HCT116 (cell line): ENCODE data around the gene TEPSIN. TPM values are rescaled to one million over a fixed set of nuclear protein-coding genes. Genes with fewer than 3 reads are reported as not detected.
A peak's percentile ranks its signal among the peaks of the same experiment; 100 is the strongest.

Source experiments
- ATAC-seq: fragments of 200-7000 bp; cut with Tn5 transposase; 2 replicates; pipeline ENCODE4 v1.9.1; 2020; ENCODE audit warnings: mild to moderate bottlenecking, moderate library complexity
- BruUV-seq: library from RNA; stranded (reverse); fragments of 400-500 nt; replicated peaks from 2 replicates; lab custom pipeline; 2021; lab: Mats Ljungman, UMichigan
- CTCF ChIA-PET: fragments of 300-600 bp; sonication (Branson Sonifier 250); formaldehyde crosslinking; loops from one replicate; lab custom pipeline; 2021; ENCODE audit warnings: antibody characterized with exemption; lab: Charles Lee
- POLR2A ChIA-PET: fragments of 300-600, 350-600 bp; sonication (Branson Sonifier 250); formaldehyde crosslinking; loops from one replicate; lab custom pipeline; 2021; ENCODE audit warnings: antibody characterized with exemption; lab: Charles Lee
- RAD21 ChIA-PET, 2 experiments: fragments of 300-600 bp; sonication (Branson Sonifier 250); formaldehyde crosslinking; loops; one replicate each; lab custom pipeline; 2023; ENCODE audit warnings: low total read pairs in 2 of 2; ENCODE audit not compliant: uncharacterized antibody in 2 of 2, unreplicated experiment in 2 of 2, low non-redundant PET in 1 of 2; lab: Charles Lee
- DNase-seq: peaks from one replicate; pipeline ENCODE4 v3.0.0-alpha.2; 2010; ENCODE audit warnings: low read depth, low spot score
- H2AFZ ChIP-seq: fragments of 200-600 bp; shearing (Covaris generic), sonication (generic); 2 replicates; pipeline ENCODE4 v1.6.1; 2017; ENCODE audit warnings: low read depth, mixed run types, mixed read lengths, antibody characterized with exemption, low read length; ENCODE audit not compliant: poor library complexity, severe bottlenecking
- H3K27ac ChIP-seq: 2 replicates; pipeline ENCODE4 v1.5.1; 2012; ENCODE audit warnings: low read depth, low read length
- H3K27me3 ChIP-seq: fragments of 200-600 bp; sonication (generic); 2 replicates; pipeline ENCODE4 v1.6.1; 2016; ENCODE audit warnings: mixed run types, low read length, mixed read lengths; ENCODE audit not compliant: insufficient read depth
- H3K36me3 ChIP-seq, 2 experiments: fragments of 200-500 bp in 1 of 2; fragments of 200-600 bp in 1 of 2; sonication (Bioruptor generic) in 1 of 2; sonication (generic) in 1 of 2; 2 replicates each; pipeline versions ENCODE4 v1.5.1 to v1.6.1; 2014 to 2016; ENCODE audit warnings: low read length in 2 of 2, inconsistent platforms in 1 of 2, mixed read lengths in 1 of 2, mixed run types in 1 of 2; ENCODE audit not compliant: insufficient read depth in 2 of 2, control insufficient read depth in 1 of 2
- H3K4me1 ChIP-seq, 2 experiments: fragments of 200-600 bp in 1 of 2; sonication (generic) in 1 of 2; 2 replicates each; pipeline versions ENCODE4 v1.5.1 to v1.6.1; 2012 to 2017; ENCODE audit warnings: low read length in 2 of 2, inconsistent platforms in 1 of 2, mild to moderate bottlenecking in 1 of 2, mixed read lengths in 1 of 2, mixed run types in 1 of 2, moderate library complexity in 1 of 2; ENCODE audit not compliant: insufficient read depth in 2 of 2, control insufficient read depth in 1 of 2
- H3K4me2 ChIP-seq: fragments of 200-600 bp; sonication (generic); 2 replicates; pipeline ENCODE4 v1.6.1; 2017; ENCODE audit warnings: mixed run types, low read length, mixed read lengths
- H3K4me3 ChIP-seq, 2 experiments: fragments of 200-600 bp in 1 of 2; sonication (generic) in 1 of 2; replicated peaks in 1 of 2; 2 replicates each; pipeline ENCODE4 v1.5.1; 2011 to 2016; ENCODE audit warnings: low read length in 2 of 2, control low read depth in 1 of 2, low read depth in 1 of 2, mild to moderate bottlenecking in 1 of 2, mixed read lengths in 1 of 2, mixed run types in 1 of 2
- H3K79me2 ChIP-seq: fragments of 200-600 bp; sonication (generic); 2 replicates; pipeline ENCODE4 v1.6.1; 2017; ENCODE audit warnings: mild to moderate bottlenecking, mixed run types, low read length, moderate library complexity, mixed read lengths; ENCODE audit not compliant: insufficient read depth
- H3K9ac ChIP-seq: fragments of 200-600 bp; sonication (generic); 2 replicates; pipeline ENCODE4 v1.6.1; 2016; ENCODE audit warnings: low read length, mixed read lengths
- H3K9me2 ChIP-seq: fragments of 200-600 bp; sonication (generic), shearing (Covaris generic); 2 replicates; pipeline ENCODE4 v1.6.1; 2017; ENCODE audit warnings: mixed run types, mild to moderate bottlenecking, moderate library complexity; ENCODE audit not compliant: insufficient read depth
- H3K9me3 ChIP-seq, 2 experiments: fragments of 200-500 bp in 1 of 2; fragments of 200-600 bp in 1 of 2; sonication (Bioruptor generic) in 1 of 2; sonication (generic) in 1 of 2; 2 replicates each; pipeline ENCODE4 v1.6.1; 2014 to 2017; ENCODE audit warnings: low read length in 2 of 2, mixed read lengths in 2 of 2, inconsistent platforms in 1 of 2, low read depth in 1 of 2, mild to moderate bottlenecking in 1 of 2, mixed run types in 1 of 2, moderate library complexity in 1 of 2; ENCODE audit not compliant: control insufficient read depth in 1 of 2, insufficient read depth in 1 of 2
- H4K20me1 ChIP-seq: fragments of 200-600 bp; sonication (generic), shearing (Covaris generic); 2 replicates; pipeline ENCODE4 v1.6.1; 2017; ENCODE audit warnings: mixed run types, mild to moderate bottlenecking, moderate library complexity; ENCODE audit not compliant: insufficient read depth
- EGR1 ChIP-seq: IDR thresholded peaks from 2 replicates; pipeline ENCODE4 v1.6.1; 2012; ENCODE audit warnings: low read depth
- ELF1 ChIP-seq: IDR thresholded peaks from 2 replicates; pipeline ENCODE4 v1.6.1; 2012; ENCODE audit warnings: low read depth, borderline replicate concordance
- EZH2 ChIP-seq: fragments of 200-600 bp; sonication (generic); IDR thresholded peaks from 2 replicates; pipeline ENCODE4 v1.6.1; 2017; ENCODE audit warnings: antibody characterized with exemption, mixed run types
- JUND ChIP-seq: IDR thresholded peaks from 2 replicates; pipeline ENCODE4 v1.6.1; 2012
- POLR2A ChIP-seq: IDR thresholded peaks from 2 replicates; pipeline ENCODE4 v1.7.0; 2011; ENCODE audit warnings: borderline replicate concordance; ENCODE audit not compliant: insufficient read depth, insufficient read length; ENCODE audit errors: extremely low read depth
- RAD21 ChIP-seq: IDR thresholded peaks from 2 replicates; pipeline ENCODE4 v1.6.1; 2012; ENCODE audit warnings: low read depth, mild to moderate bottlenecking
- SP1 ChIP-seq: IDR thresholded peaks from 2 replicates; pipeline ENCODE4 v1.6.1; 2012; ENCODE audit warnings: low read depth
- SRF ChIP-seq: IDR thresholded peaks from 2 replicates; pipeline ENCODE4 v1.6.1; 2012; ENCODE audit warnings: low read depth
- YY1 ChIP-seq: IDR thresholded peaks from 2 replicates; pipeline ENCODE4 v1.6.1; 2011; ENCODE audit warnings: low read length, low read depth, moderate library complexity, mild to moderate bottlenecking; ENCODE audit not compliant: insufficient replicate concordance; ENCODE audit errors: extremely low read depth
- ZFX ChIP-seq: fragments of 450-650 bp; IDR thresholded peaks from 2 replicates; pipeline ENCODE4 v1.6.1; 2017
- intact Hi-C: fragments of 100-400 bp; cut with micrococcal nuclease; formaldehyde crosslinking; loops from 2 replicates; pipeline ENCODE4 v1.10.0; 2022
- total RNA-seq: library from RNA; stranded (reverse); gene quantifications from one replicate; pipeline ENCODE4 v1.2.1, GENCODE V29; 2021; ENCODE audit not compliant: unreplicated experiment
- TF ChIP-seq, protein P1 (sequence below): IDR thresholded peaks from 2 replicates; pipeline ENCODE4 v1.6.1; 2011; ENCODE audit warnings: mild to moderate bottlenecking, low read length, moderate library complexity; ENCODE audit not compliant: insufficient replicate concordance; ENCODE audit errors: extremely low read depth
- TF ChIP-seq, protein P2 (sequence below), 3 experiments: fragments of 200-600 bp in 1 of 3; sonication (generic) in 1 of 3; IDR thresholded peaks in 2 of 3; conservative IDR thresholded peaks in 1 of 3; 2 replicates each; pipeline ENCODE4 v1.5.1; 2012 to 2017; ENCODE audit warnings: low read depth in 2 of 3, low read length in 2 of 3, antibody characterized with exemption in 1 of 3, borderline replicate concordance in 1 of 3, control low read depth in 1 of 3, mild to moderate bottlenecking in 1 of 3, mixed read lengths in 1 of 3, mixed run types in 1 of 3, moderate library complexity in 1 of 3; ENCODE audit not compliant: insufficient read depth in 1 of 3
- TF ChIP-seq, protein P3 (sequence below): IDR thresholded peaks from 2 replicates; pipeline ENCODE4 v1.6.1; 2012

Gene TEPSIN
- total RNA-seq, 1 experiment from 2014 or later: 50.6 TPM

DNA sequence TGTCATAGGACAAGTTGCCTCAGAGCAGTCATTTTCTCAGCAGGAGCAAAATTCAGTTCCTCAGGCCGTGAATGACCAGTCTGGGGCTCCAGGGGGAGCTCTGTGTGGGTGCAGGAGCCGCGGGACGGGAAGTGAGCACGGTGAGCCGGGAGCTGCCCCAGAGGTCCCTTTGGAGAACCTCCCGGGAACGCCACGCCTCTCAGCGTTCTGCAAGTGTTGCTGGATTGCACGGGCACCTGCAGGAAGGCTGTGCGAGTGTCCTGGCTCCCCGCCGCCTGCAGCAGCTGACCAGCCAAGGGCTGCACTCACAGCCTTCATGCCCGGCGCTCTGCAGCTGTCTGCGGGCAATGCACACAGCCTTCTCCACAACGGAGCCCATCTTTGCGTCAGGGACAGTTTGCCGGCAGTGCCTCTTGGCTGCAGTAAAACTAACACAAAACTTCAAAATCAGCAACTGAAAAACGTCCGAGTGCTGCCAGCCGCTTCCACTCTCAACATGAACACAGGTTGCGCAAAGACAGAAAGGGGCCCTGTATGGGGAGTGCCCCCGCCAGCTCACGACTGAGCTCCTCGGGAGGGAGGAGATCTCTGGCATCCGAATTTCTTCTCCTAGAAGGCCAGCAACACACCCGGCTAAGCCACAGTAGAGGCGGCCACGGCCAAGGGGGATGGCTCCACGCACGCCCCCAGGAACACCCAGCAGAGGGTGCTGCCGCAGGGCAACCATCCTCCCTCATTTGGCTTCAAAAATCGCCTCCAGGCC, 16.3 kb upstream of the TEPSIN start:
- ATAC-seq: peak; percentile 57
- H3K9me2 ChIP-seq: no peaks in the 10 kb centered on the region
- TF ChIP-seq JUND (no peak), ELF1 (no peak), SRF (no peak), RAD21 (peak; percentile 26), ZFX (no peak), SP1 (no peak), EZH2 (no peak), EGR1 (no peak), POLR2A (no peak), YY1 (no peak)
- TF ChIP-seq, protein P1, sequence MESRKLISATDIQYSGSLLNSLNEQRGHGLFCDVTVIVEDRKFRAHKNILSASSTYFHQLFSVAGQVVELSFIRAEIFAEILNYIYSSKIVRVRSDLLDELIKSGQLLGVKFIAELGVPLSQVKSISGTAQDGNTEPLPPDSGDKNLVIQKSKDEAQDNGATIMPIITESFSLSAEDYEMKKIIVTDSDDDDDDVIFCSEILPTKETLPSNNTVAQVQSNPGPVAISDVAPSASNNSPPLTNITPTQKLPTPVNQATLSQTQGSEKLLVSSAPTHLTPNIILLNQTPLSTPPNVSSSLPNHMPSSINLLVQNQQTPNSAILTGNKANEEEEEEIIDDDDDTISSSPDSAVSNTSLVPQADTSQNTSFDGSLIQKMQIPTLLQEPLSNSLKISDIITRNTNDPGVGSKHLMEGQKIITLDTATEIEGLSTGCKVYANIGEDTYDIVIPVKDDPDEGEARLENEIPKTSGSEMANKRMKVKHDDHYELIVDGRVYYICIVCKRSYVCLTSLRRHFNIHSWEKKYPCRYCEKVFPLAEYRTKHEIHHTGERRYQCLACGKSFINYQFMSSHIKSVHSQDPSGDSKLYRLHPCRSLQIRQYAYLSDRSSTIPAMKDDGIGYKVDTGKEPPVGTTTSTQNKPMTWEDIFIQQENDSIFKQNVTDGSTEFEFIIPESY: no peak
- TF ChIP-seq, protein P2, sequence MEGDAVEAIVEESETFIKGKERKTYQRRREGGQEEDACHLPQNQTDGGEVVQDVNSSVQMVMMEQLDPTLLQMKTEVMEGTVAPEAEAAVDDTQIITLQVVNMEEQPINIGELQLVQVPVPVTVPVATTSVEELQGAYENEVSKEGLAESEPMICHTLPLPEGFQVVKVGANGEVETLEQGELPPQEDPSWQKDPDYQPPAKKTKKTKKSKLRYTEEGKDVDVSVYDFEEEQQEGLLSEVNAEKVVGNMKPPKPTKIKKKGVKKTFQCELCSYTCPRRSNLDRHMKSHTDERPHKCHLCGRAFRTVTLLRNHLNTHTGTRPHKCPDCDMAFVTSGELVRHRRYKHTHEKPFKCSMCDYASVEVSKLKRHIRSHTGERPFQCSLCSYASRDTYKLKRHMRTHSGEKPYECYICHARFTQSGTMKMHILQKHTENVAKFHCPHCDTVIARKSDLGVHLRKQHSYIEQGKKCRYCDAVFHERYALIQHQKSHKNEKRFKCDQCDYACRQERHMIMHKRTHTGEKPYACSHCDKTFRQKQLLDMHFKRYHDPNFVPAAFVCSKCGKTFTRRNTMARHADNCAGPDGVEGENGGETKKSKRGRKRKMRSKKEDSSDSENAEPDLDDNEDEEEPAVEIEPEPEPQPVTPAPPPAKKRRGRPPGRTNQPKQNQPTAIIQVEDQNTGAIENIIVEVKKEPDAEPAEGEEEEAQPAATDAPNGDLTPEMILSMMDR (IDR thresholded peaks at IDR 0.05 in 2 of 3, conservative IDR thresholded peaks at IDR 0.05 in 1 of 3; ENCODE audit: borderline replicate concordance in 1 of 3, insufficient read depth in 1 of 3, low read depth in 2 of 3, low read length in 2 of 3): peak in 2 of 3 experiments; percentile 36 to 37; a peak in 4 of 6 replicates
- TF ChIP-seq, protein P3, sequence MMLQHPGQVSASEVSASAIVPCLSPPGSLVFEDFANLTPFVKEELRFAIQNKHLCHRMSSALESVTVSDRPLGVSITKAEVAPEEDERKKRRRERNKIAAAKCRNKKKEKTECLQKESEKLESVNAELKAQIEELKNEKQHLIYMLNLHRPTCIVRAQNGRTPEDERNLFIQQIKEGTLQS: no peak
- TF ChIP-seq, all 23 proteins: peak for 2
- ChIA-PET POLR2A (interaction anchor here (1.3 to 1.7 kb wide), 2 partner anchors 140 to 217 kb away, joined by 3 to 4 read pairs; partner anchors contain the start of gene BAHCC1), CTCF (interaction anchor here (1.2 to 3.0 kb wide), 2 partner anchors 217 to 229 kb away, joined by 5 to 17 read pairs; no protein-coding TSS in a partner anchor), RAD21 (no interaction called here)
- no peaks in the 10 kb centered on the region for H3K27me3 ChIP-seq
- no peak overlapping the region for H3K9ac ChIP-seq
- DNase-seq: no peak
- H3K27ac ChIP-seq: no peak overlapping the region
- H3K4me1 ChIP-seq: no peaks in the 10 kb centered on the region
- H2AFZ ChIP-seq: no peak overlapping the region
- no TSS peak for BruUV-seq
- no peak overlapping the region for H3K4me3 ChIP-seq
- H4K20me1 ChIP-seq: no peaks in the 10 kb centered on the region
- peaks cover 0 to 4% of the 10 kb centered on the region in 2 experiments; a peak in 1 of 4 replicates for H3K9me3 ChIP-seq
- intact Hi-C loops: no loop called here
- H3K4me2 ChIP-seq: no peak overlapping the region
- H3K79me2 ChIP-seq: peaks cover 9% of the 10 kb centered on the region; the same call in 1 of the 2 replicates
- peaks cover 35 to 36% of the 10 kb centered on the region in 2 experiments; a peak in 3 of 4 replicates for H3K36me3 ChIP-seq
